Adrenal gland (tissue), 5 donors: ENCODE results near the gene ADM2.

ENCODE experiments used
- CTCF ChIP-seq, 6 experiments: fragments of 450-650 bp in 4 of 6; fragments of 200-600 bp in 2 of 6; sonication (generic) in 1 of 6; IDR thresholded peaks; 1 replicate in 5 of 6; 2 replicates in 1 of 6; pipeline versions ENCODE4 v1.5.1 to v1.8.0; 2016 to 2021; ENCODE audit warnings: antibody characterized with exemption in 6 of 6, mild to moderate bottlenecking in 2 of 6, moderate library complexity in 1 of 6
- POLR2A ChIP-seq, 2 donors: fragments of 450-650 bp; IDR thresholded peaks; one replicate each; pipeline ENCODE4 v1.6.1; 2017; ENCODE audit warnings: antibody characterized with exemption in 2 of 2, mild to moderate bottlenecking in 2 of 2, moderate library complexity in 1 of 2
- donor health status: DM: no; HTN: no; CAD: no.

GRCh38 chr22:50485221-50486131, 4.1 kb downstream of the ADM2 start:
- TF ChIP-seq CTCF (IDR thresholded peaks at IDR 0.05) (no peak), POLR2A (IDR thresholded peaks at IDR 0.05) (no peak)
